GM12892 (cell line): ENCODE results near the gene KRTAP12-3.
"Not testable (repeated sequence)": the region's sequence is repeated elsewhere in the genome, so short reads cannot be mapped to it uniquely, and the experiment has no call there.

Experiments used
- DNase-seq: peaks from one replicate; pipeline ENCODE4 v3.0.0; 2011; ENCODE audit not compliant: insufficient read length
- FAIRE-seq: peaks from 2 replicates; lab custom pipeline; 2011; peaks lifted over from hg19 to GRCh38; lab: Jason Lieb, UNC
- POLR2A ChIP-seq: IDR thresholded peaks from 2 replicates; pipeline ENCODE4 v1.6.1; 2011; ENCODE audit warnings: low read depth, low read length, control low read depth
- POLR2AphosphoS5 ChIP-seq: IDR thresholded peaks from 2 replicates; pipeline ENCODE4 v1.6.1; 2011; ENCODE audit warnings: low read depth, low read length, control low read depth
- TAF1 ChIP-seq: IDR thresholded peaks from 2 replicates; pipeline ENCODE4 v1.6.1; 2011; ENCODE audit warnings: low read depth, mild to moderate bottlenecking, control low read depth, low read length, borderline replicate concordance

Gene KRTAP12-3

GRCh38 chr21:44630440-44630839, 27.3 kb upstream of the KRTAP12-3 start:
- FAIRE-seq (no peak), DNase-seq (no peak)

DNA sequence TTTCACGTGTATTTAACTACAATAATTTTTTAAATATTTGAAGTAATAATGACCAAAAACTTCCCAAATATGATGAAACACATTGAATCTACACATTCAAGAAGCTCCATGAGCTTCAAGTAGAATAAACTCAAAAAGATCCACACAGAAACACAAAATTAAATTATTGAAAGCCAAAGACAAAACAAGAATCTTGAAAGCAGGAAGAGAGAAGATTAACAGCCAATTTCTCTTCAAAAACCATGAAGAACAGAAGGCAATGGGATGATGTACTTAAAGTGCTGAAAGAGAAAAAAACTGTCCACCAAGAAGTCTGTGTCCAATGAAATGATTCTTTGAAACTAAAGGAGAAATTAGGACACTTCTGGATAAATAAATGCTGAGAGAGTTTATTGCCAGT, 25.7 kb upstream of the KRTAP12-3 start:
- no peak for TF ChIP-seq POLR2A
- no peak for TF ChIP-seq POLR2AphosphoS5
- DNase-seq (no peak), FAIRE-seq (no peak)

More at GRCh38 chr21:44630440-44630839, 27.3 kb upstream of the KRTAP12-3 start:
- TF ChIP-seq POLR2A (no peak), TAF1 (no peak), POLR2AphosphoS5 (no peak)

GRCh38 chr21:44636209-44637017, 21.3 kb upstream of the KRTAP12-3 start:
- TF ChIP-seq TAF1 (no peak), POLR2AphosphoS5 (no peak), POLR2A (no peak)
- FAIRE-seq (no peak), DNase-seq (no peak)

DNA sequence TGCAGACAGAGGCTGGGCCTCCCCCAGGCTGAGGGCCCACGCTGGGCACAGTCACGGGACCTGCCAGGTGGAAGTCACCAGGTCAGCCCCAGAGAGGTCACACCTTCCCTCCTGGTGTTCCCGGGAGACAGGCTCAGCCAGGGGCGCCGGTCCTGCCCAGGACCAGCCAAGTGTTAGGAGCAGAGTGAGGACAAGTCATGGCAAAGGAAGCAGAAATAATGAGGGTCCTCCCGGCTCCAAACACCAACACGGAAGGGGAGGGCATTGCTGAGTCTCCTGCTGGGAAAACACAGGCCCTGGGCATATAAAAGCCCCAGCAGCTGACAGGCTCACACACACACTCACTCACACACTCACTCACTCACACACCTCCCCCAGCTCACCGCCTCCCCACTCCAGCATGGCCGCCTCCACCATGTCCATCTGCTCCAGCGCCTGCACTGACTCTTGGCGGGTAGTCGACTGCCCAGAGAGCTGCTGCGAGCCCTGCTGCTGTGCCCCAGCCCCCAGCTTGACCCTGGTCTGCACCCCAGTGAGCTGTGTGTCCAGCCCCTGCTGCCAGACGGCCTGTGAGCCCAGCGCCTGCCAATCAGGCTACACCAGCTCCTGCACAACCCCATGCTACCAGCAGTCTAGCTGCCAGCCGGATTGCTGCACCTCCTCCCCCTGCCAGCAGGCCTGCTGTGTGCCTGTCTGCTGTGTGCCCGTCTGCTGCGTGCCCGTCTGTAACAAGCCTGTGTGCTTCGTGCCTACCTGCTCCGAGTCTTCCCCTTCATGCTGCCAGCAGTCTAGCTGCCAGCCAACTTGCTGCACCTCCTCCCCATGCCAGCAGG, 20.5 kb upstream of the KRTAP12-3 start, which contains the start of gene KRTAP10-10:
Gene KRTAP10-10, plus strand, starts transcription at position 339 of the 833 bp plus-strand sequence. Its CDS starts 62 bp downstream, at position 401.
- FAIRE-seq, result no peak
- no peak for TF ChIP-seq POLR2A
- no peak for TF ChIP-seq POLR2AphosphoS5
- TF ChIP-seq TAF1, result no peak
- DNase-seq, result no peak

DNA sequence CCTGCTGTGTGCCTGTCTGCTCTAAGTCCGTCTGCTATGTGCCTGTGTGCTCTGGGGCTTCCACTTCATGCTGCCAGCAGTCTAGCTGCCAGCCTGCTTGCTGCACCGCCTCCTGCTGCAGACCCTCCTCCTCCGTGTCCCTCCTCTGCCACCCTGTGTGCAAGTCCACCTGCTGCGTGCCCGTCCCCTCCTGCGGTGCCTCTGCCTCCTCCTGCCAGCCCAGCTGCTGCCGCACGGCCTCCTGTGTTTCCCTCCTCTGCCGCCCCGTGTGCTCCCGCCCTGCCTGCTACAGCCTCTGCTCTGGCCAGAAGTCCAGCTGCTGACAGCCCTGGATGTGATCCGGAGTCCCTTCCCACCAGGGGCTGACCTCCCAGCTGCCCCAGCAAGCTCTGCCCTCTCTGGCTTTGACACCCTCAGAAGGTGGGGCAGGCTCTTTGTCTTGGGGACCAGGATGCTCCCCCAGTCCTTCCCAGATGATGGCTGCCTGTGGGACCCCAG, 19.8 kb upstream of the KRTAP12-3 start:
- not testable (repeated sequence) for FAIRE-seq, DNase-seq

DNA sequence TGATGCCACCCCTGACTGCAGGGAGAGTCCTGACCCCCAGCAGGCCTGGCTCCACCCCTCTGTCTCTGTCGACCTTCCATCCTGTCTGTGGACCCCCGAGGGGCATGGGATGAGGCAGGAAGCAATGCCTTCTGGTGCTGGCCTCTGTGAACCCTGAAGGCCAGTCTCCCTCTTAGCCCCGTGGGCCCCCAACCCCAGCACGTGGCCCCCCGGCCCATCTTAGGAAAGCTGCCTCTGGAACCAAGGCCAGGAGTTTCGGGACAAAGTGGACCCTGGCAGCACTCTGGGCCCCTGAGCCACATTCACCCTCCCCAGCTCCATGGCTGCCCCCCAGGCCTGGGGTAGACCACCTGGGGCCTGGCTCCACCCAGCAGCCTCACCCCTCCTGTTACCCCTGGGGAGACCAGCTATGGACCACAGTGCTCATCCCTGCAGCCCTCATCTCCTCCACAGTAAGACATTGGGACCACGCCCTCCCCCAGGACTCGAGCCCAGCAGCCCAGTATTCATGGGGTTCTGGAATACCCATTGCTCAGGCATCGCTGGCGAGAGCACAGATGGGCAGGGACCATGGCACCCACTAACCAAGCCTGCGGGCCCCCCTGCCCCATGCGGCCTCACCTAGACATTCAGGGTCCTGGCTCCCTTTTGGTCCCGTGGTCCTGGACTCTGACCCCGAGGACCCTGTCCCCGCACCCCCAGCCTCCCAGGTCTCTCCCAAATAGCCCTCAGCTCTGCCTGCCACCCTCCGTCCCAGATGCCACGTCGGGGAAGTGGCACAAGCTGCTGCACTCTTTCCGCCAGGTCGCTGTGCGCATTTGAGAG, 19.0 kb upstream of the KRTAP12-3 start:
- not testable (repeated sequence) for FAIRE-seq, DNase-seq

- DNase-seq (no peak), FAIRE-seq (no peak)
- no peak for TF ChIP-seq POLR2AphosphoS5
- TF ChIP-seq TAF1, result no peak
- no peak for TF ChIP-seq POLR2A
Observed at GRCh38 chr21:44639331-44639655, 18.4 kb upstream of the KRTAP12-3 start.

DNA sequence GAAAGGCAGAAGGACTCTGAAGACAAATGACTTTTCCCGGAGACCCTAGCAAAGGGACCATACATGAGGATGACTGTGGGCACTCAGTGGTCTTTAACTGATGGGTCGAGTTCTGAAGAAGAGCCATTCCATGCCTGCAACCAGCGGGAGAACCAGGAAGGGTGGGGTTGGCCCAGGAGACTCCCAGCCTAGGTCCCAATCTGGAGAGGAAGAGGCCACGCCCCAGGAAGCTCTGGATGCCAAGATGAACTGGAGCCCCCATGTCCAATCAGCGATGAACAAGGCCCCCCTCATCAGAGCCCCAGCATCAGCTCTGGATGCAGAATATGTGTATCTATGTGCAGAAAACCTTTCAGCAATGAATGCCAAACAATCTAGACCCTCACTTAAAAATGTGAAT, 17.0 kb upstream of the KRTAP12-3 start:
- no peak for TF ChIP-seq POLR2A
- no peak for TF ChIP-seq POLR2AphosphoS5
- TF ChIP-seq TAF1, result no peak
- FAIRE-seq, result no peak
- DNase-seq, result no peak

- FAIRE-seq (no peak), DNase-seq (no peak)
- no peak for TF ChIP-seq POLR2A
- TF ChIP-seq POLR2AphosphoS5, result no peak
- TF ChIP-seq TAF1, result no peak
Observed at GRCh38 chr21:44643741-44644310, 13.9 kb upstream of the KRTAP12-3 start.

DNA sequence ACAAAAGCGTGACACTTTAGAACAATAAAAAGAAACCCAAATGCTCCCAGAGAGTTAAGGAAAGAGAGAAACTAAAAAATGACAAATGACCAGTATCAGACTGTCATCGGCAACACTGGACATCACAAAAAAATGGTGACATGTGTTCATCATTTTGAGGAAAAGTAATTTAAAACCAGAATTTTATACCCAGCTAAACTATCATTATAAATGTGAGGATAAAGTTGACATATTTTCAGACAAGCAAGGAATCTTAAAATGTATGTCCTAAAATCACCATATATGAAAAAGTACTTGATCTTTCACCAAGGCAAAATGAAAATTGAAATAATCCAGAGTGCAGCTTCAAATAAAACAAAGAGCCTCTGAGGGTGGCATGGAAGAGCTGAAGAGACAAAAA, 12.9 kb upstream of the KRTAP12-3 start:
- DNase-seq (no peak), FAIRE-seq (no peak)
- TF ChIP-seq POLR2AphosphoS5 (no peak), POLR2A (no peak), TAF1 (no peak)

DNA sequence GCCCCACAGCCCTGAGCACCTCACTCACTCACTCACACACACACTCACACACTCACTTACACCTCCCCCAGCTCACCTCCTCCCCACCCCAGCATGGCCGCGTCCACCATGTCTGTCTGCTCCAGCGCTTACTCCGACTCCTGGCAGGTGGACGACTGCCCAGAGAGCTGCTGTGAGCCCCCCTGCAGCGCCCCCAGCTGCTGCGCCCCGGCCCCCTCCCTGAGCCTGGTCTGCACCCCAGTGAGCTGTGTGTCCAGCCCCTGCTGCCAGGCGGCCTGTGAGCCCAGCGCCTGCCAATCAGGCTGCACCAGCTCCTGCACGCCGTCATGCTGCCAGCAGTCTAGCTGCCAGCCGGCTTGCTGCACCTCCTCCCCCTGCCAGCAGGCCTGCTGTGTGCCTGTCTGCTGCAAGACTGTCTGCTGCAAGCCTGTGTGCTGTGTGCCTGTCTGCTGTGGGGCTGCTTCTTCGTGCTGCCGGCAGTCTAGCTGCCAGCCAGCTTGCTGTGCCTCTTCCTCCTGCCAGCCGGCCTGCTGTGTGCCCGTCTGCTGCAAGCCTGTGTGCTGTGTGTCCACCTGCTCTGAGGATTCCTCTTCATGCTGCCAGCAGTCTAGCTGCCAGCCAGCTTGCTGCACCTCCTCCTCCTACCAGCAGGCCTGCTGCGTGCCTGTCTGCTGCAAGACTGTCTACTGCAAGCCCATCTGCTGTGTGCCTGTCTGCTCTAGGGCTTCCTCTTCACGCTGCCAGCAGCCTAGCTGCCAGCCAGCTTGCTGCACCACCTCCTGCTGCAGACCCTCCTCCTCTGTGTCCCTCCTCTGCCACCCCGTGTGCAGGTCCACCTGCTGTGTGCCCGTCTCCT, 11.1 kb upstream of the KRTAP12-3 start, which contains the start of gene KRTAP10-11:
Gene KRTAP10-11, plus strand, starts transcription at position 49 of the 856 bp plus-strand sequence. Its CDS starts 45 bp downstream, at position 94.
- DNase-seq, FAIRE-seq: not testable (repeated sequence)
